Bronchial smooth muscle cell (primary cell): ENCODE measurements around the gene TMF1. TPM values are rescaled to one million over a fixed set of nuclear protein-coding genes. Genes with fewer than 3 reads are reported as not detected.

Experiments
- total RNA-seq: library from RNA; depleted of rRNA; stranded (reverse); fragments of >200 nt; gene quantifications from 2 replicates; pipeline ENCODE4 v1.2.1, GENCODE V29; 2014

TMF1 gene
- 34.5 and 42.8 TPM in 2 replicates for total RNA-seq

DNA sequence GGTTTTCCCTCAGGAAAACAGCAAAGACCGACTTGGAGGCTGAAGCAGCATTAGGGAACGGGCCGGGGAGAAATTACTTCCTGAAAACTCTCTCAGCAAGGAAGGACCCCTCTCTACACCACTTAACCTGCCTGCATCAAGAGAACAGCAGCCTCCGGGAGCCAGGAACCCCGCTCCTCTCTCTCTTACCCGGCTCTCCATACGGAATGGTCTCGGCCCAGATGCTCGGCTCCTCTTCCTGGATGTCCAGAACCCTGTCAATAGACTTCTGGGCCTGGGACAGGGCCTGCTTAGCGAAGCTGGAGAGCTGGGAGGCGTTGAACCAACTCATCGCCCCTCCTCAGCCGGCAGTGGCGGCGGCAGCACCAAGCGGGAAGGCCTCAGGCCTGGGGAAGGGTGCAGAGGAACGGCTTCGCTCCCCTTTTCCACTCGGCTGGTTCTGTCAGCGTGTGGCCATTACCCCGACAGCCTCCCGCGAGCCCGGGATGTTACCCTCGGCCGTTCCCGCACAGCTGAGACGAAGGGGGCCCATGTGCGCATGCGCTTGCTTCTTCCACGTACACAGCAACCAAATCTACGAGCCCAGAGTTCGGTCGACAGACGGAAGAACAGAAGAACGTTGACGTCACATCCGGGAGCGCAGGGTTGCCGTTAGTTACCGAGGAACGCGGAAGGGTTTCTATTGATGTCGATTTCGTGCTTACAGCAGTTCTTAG lies at the start of gene TMF1:
Gene TMF1 (minus strand): TSS at position 578 of the 716 bp plus-strand sequence. CDS start 247 bp downstream, at position 331.

GRCh38 chr3:69084326-69085167 lies 32.4 kb upstream of the TMF1 start, which contains the start of gene ARL6IP5:
TSS of gene ARL6IP5 (plus strand) at chr3:69084937. CDS start at chr3:69085048, 111 bp downstream.

GRCh38 chr3:69080233-69080920 lies 28.2 kb upstream of the TMF1 start, which contains the start of gene UBA3:
TSS of gene UBA3 (minus strand) at chr3:69080365. CDS start at chr3:69080353, 12 bp downstream.

GRCh38 chr3:69013253-69014021 lies 38.7 kb downstream of the TMF1 start, which contains the start of gene EOGT:
TSS of gene EOGT (minus strand) at chr3:69013684. CDS start at chr3:69009846, 3,838 bp downstream.

Other genes with a start within 250 kb of the TMF1 start
- not detected in 2 replicates for gene TAFA4, start 119.8 kb downstream of the TMF1 start, total RNA-seq
- 23.0 and 26.0 TPM in 2 replicates for gene EOGT, start 38.6 kb downstream of the TMF1 start, total RNA-seq
- 82.3 and 100 TPM in 2 replicates for gene UBA3, start 28.0 kb upstream of the TMF1 start, total RNA-seq
- 115 and 121 TPM in 2 replicates for gene ARL6IP5, start 32.6 kb upstream of the TMF1 start, total RNA-seq
- gene LMOD3, start 70.3 kb upstream of the TMF1 start, total RNA-seq = under 0.01 TPM in 1 of 2 replicates, not detected in the other